Heart right ventricle (tissue), 16 donors: ENCODE measurements around the gene PLSCR3. TPM values are rescaled to one million over a fixed set of nuclear protein-coding genes. Genes with fewer than 3 reads are reported as not detected.
A peak's percentile ranks its signal among the peaks of the same experiment; 100 is the strongest.

Experiments used
- ATAC-seq, 8 donors: fragments of 200-7000 bp; cut with Tn5 transposase; one replicate each; pipeline ENCODE4 v1.9.1; 2020; ENCODE audit warnings: mild to moderate bottlenecking in 8 of 8, moderate library complexity in 8 of 8, moderate number of reproducible peaks in 1 of 8
- DNase-seq, 2 donors: peaks; one replicate each; pipeline ENCODE4 v3.0.0-alpha.2; 2020
- H3K27ac ChIP-seq, 10 donors: fragments of 200-600 bp; sonication (generic) in 2 of 10; one replicate each; pipeline versions ENCODE4 v1.5.0 to v1.8.0; 2020 to 2022; ENCODE audit warnings: mild to moderate bottlenecking in 3 of 10
- H3K27me3 ChIP-seq, 7 donors: fragments of 200-600 bp; one replicate each; pipeline ENCODE4 v1.8.0; 2021 to 2022; ENCODE audit warnings: mild to moderate bottlenecking in 2 of 7
- H3K36me3 ChIP-seq, 9 donors: fragments of 200-600 bp; sonication (generic) in 1 of 9; one replicate each; pipeline versions ENCODE4 v1.5.0 to v1.8.0; 2020 to 2022; ENCODE audit warnings: mild to moderate bottlenecking in 2 of 9
- H3K4me1 ChIP-seq, 9 donors: fragments of 200-600 bp; sonication (generic) in 1 of 9; one replicate each; pipeline versions ENCODE4 v1.5.0 to v1.8.0; 2020 to 2022; ENCODE audit warnings: mild to moderate bottlenecking in 4 of 9
- H3K4me3 ChIP-seq, 10 donors: fragments of 200-600 bp; sonication (generic) in 2 of 10; one replicate each; pipeline versions ENCODE4 v1.5.0 to v1.8.0; 2020 to 2022; ENCODE audit warnings: mild to moderate bottlenecking in 7 of 10, moderate library complexity in 2 of 10
- H3K9me3 ChIP-seq, 11 donors: fragments of 200-600 bp in 10 of 11; sonication (generic) in 2 of 11; one replicate each; pipeline versions ENCODE4 v1.5.0 to v1.8.0; 2013 to 2022; ENCODE audit warnings: mild to moderate bottlenecking in 2 of 11, control low read depth in 1 of 11, moderate library complexity in 1 of 11
- CTCF ChIP-seq, 9 donors: fragments of 200-600 bp; sonication (generic) in 2 of 9; IDR thresholded peaks; one replicate each; pipeline versions ENCODE4 v1.5.0 to v1.8.0; 2021 to 2022; ENCODE audit warnings: antibody characterized with exemption in 9 of 9, mild to moderate bottlenecking in 5 of 9, moderate library complexity in 1 of 9
- WGBS, 2 donors: extraction: QIAGEN DNeasy Blood & Tissue Kit; methylation state at CpG; one replicate each; pipeline ENCODE4 v1.1.7; 2013; ENCODE audit warnings: inconsistent platforms in 1 of 2; 5-methylcytosine and 5-hydroxymethylcytosine counted together
- intact Hi-C, 10 donors: fragments of 100-400 bp; cut with DNase I; formaldehyde crosslinking; loops; one replicate each; pipeline versions ENCODE4 v1.11.1 to v1.14.2; 2022
- polyA plus RNA-seq, 2 donors: library from polyadenylated mRNA; stranded (reverse); fragments of 200-250 nt; gene quantifications; one replicate each; pipeline ENCODE4 v1.2.3, GENCODE V29; 2013
- total RNA-seq, 10 donors: library from RNA; stranded (reverse); fragmentation: NEBNext Ultra II Directional in 3 of 10; extraction: Animal tissue kit (Norgen Biotek cat#: 25700) in 3 of 10; gene quantifications; one replicate each; pipeline versions ENCODE4 v1.2.1 to v1.2.4, GENCODE V29; 2021 to 2023
- donor health status: Arrhythmogenic right ventricular cardiomyopathy.
- donor health status: ischemic (EF 13 %, LVEDD 7.1; RV severe dilation, severe dysfunction).
- donor health status: healthy with polysubstance abuse.
- donor health status: DM: no; HTN: yes; CAD: no.
- donor health status: DM: no; HTN: no; CAD: no.
- donor health status: ischemic (EF 25% LVEDD 6.9; RV normal size, moderate dysfunction).
- donor health status: ischemic (EF 25% LVEDD 5.7; RV mildly dilated, moderate dysfunction).
- donor health status: healthy.
- donor health status: DM: yes; HTN: yes; CAD: no.
- donor health status: Ischemic cardiomyopathy.
- donor health status: ischemic (EF 35%, LVEDD 5.7; RV mildly dilated, moderate dysfunction).
- donor health status: nonischemic (EF 11% LVEDD 7.7; RV severe dilation, severe dysfunction).
- donor health status: DM: yes; HTN: yes; CAD: no.
- donor health status: PGD.
- donor health status: ischemic (EF 29% LVEDD 5.4; RV normal size, mild dysfunction).
- donor health status: nonischemic (EF 23%, LVEDD 6.1; RV moderate dilation, normal function).

PLSCR3 gene
- total and polyA plus RNA-seq, 12 donors = 14.4 to 32.9 (median 17.7) TPM

GRCh38 chr17:7413346-7413985, 19.1 kb upstream of the PLSCR3 start:
- Histone ChIP-seq H3K36me3 (peaks cover 0 to 21% (median 0%) of the 10 kb centered on the region in 9 donors), H3K27ac (no peak overlapping the region), H3K27me3 (no peaks in the 10 kb centered on the region), H3K4me1 (no peaks in the 10 kb centered on the region), H3K9me3 (no peaks in the 10 kb centered on the region), H3K4me3 (no peak overlapping the region)
- ATAC-seq (peak in 2 of 8 donors; percentile 8 to 32), DNase-seq (no peak)
- intact Hi-C loops = no loop called here
- TF ChIP-seq CTCF (IDR thresholded peaks at IDR 0.05) = no peak
- 78 to 84% methylated on average over 6 of the region's 6 CpGs for WGBS, 2 donors

GRCh38 chr17:7411427-7411750, 17.1 kb upstream of the PLSCR3 start:
- Histone ChIP-seq H3K4me3 (no peak overlapping the region), H3K36me3 (peaks cover 0 to 11% (median 0%) of the 10 kb centered on the region in 9 donors), H3K4me1 (no peaks in the 10 kb centered on the region), H3K9me3 (no peaks in the 10 kb centered on the region), H3K27ac (no peak overlapping the region), H3K27me3 (no peaks in the 10 kb centered on the region)
- WGBS, 2 donors = 93 to 95% methylated on average over 8 of the region's 8 CpGs
- ATAC-seq (no peak), DNase-seq (no peak)
- TF ChIP-seq CTCF (IDR thresholded peaks at IDR 0.05) = no peak
- intact Hi-C loops = no loop called here

GRCh38 chr17:7410634-7411426, 16.5 kb upstream of the PLSCR3 start:
- no peak for TF ChIP-seq CTCF (IDR thresholded peaks at IDR 0.05)
- intact Hi-C loops = no loop called here
- Histone ChIP-seq H3K4me1 (peaks cover 0 to 4% (median 0%) of the 10 kb centered on the region in 9 donors), H3K27ac (no peak overlapping the region), H3K9me3 (no peaks in the 10 kb centered on the region), H3K27me3 (peaks cover 0 to 5% (median 0%) of the 10 kb centered on the region in 7 donors), H3K36me3 (peaks cover 0 to 11% (median 0%) of the 10 kb centered on the region in 9 donors), H3K4me3 (no peak overlapping the region)
- 91% methylated on average over 25 of the region's 25 CpGs for WGBS, 2 donors
- no peak for ATAC-seq
- no peak for DNase-seq

GRCh38 chr17:7409716-7410115, 15.4 kb upstream of the PLSCR3 start:
- Histone ChIP-seq H3K9me3 (no peaks in the 10 kb centered on the region), H3K27ac (no peak overlapping the region), H3K36me3 (peaks cover 0 to 11% (median 0%) of the 10 kb centered on the region in 9 donors), H3K27me3 (peaks cover 0 to 16% (median 0%) of the 10 kb centered on the region in 7 donors), H3K4me3 (no peak overlapping the region), H3K4me1 (peaks cover 0 to 12% (median 6%) of the 10 kb centered on the region in 9 donors)
- DNase-seq = no peak
- no peak for TF ChIP-seq CTCF (IDR thresholded peaks at IDR 0.05)
- ATAC-seq = no peak
- 93 to 96% methylated on average over 6 of the region's 6 CpGs for WGBS, 2 donors
- intact Hi-C loops = no loop called here
